Neural cell (in vitro differentiated cells): ENCODE data around the gene ACO2. TPM values are rescaled to one million over a fixed set of nuclear protein-coding genes. Genes with fewer than 3 reads are reported as not detected.
"Not testable (repeated sequence)": the region's sequence is repeated elsewhere in the genome, so short reads cannot be mapped to it uniquely, and the experiment has no call there.

Experiments used
- H2AFZ ChIP-seq: fragments of 200-600, 300-800 bp; sonication (generic), shearing (Covaris generic); 2 replicates; pipeline ENCODE4 v1.6.0; 2014; ENCODE audit warnings: low read depth, mild to moderate bottlenecking, antibody characterized with exemption, low read length, moderate library complexity
- H3F3A ChIP-seq: fragments of 200-600 bp; shearing (Covaris generic); 2 replicates; pipeline ENCODE4 v1.6.1; 2016; ENCODE audit warnings: mild to moderate bottlenecking, moderate library complexity, mixed read lengths, antibody characterized with exemption, low read length; ENCODE audit not compliant: insufficient read depth, poor library complexity, severe bottlenecking
- H3K27ac ChIP-seq: fragments of 200-600, 300-800 bp; sonication (generic), shearing (Covaris generic); 2 replicates; pipeline ENCODE4 v1.5.1; 2014; ENCODE audit warnings: mild to moderate bottlenecking, low read length, moderate library complexity
- H3K27me3 ChIP-seq: fragments of 300-800, 200-600 bp; sonication (generic), shearing (Covaris generic); 2 replicates; pipeline ENCODE4 v1.6.0; 2014; ENCODE audit warnings: mild to moderate bottlenecking, low read depth, low read length, moderate library complexity; ENCODE audit not compliant: insufficient read depth
- H3K36me3 ChIP-seq: fragments of 300-800, 200-600 bp; sonication (generic), shearing (Covaris generic); 2 replicates; pipeline ENCODE4 v1.5.1; 2014; ENCODE audit warnings: mild to moderate bottlenecking, antibody characterized with exemption, low read length, moderate library complexity; ENCODE audit not compliant: insufficient read depth
- H3K4me2 ChIP-seq: fragments of 300-800, 200-600 bp; sonication (generic), shearing (Covaris generic); 2 replicates; pipeline ENCODE4 v1.6.0; 2014; ENCODE audit warnings: mild to moderate bottlenecking, low read length
- H3K4me3 ChIP-seq: fragments of 300-800, 200-600 bp; sonication (generic), shearing (Covaris generic); 2 replicates; pipeline ENCODE4 v1.5.1; 2014; ENCODE audit warnings: mild to moderate bottlenecking, low read length, moderate library complexity
- H3K79me2 ChIP-seq: fragments of 200-600 bp; shearing (Covaris generic); replicated peaks from 2 replicates; pipeline ENCODE4 v1.6.0; 2014; ENCODE audit warnings: mild to moderate bottlenecking, low read length, moderate library complexity; ENCODE audit not compliant: insufficient read depth
- H3K9ac ChIP-seq: fragments of 300-800, 200-600 bp; sonication (generic), shearing (Covaris generic); 2 replicates; pipeline ENCODE4 v1.6.1; 2016; ENCODE audit warnings: mild to moderate bottlenecking, low read length, mixed read lengths
- H3K9me2 ChIP-seq: fragments of 200-600 bp; shearing (Covaris generic); 2 replicates; pipeline ENCODE4 v1.6.1; 2016; ENCODE audit warnings: mild to moderate bottlenecking, low read length, mixed read lengths; ENCODE audit not compliant: insufficient read depth
- H3K9me3 ChIP-seq: fragments of 200-600, 300-800 bp; sonication (generic), shearing (Covaris generic); 2 replicates; pipeline ENCODE4 v1.6.1; 2016; ENCODE audit warnings: mild to moderate bottlenecking, mixed run types, low read length, moderate library complexity, mixed read lengths
- H4K20me1 ChIP-seq: fragments of 200-600 bp; shearing (Covaris generic); 2 replicates; pipeline ENCODE4 v1.6.1; 2016; ENCODE audit warnings: mild to moderate bottlenecking, mixed run types; ENCODE audit not compliant: insufficient read depth
- EP300 ChIP-seq: fragments of 450-650 bp; conservative IDR thresholded peaks from 2 replicates; pipeline ENCODE4 v1.6.1; 2014; ENCODE audit warnings: antibody characterized with exemption, mild to moderate bottlenecking, moderate library complexity; ENCODE audit not compliant: poor library complexity, severe bottlenecking
- EZH2 ChIP-seq: fragments of 200-600, 300-800 bp; shearing (Covaris generic), sonication (generic); IDR thresholded peaks from 2 replicates; pipeline ENCODE4 v1.6.1; 2014; ENCODE audit warnings: antibody characterized with exemption, low read length, borderline replicate concordance, mild to moderate bottlenecking; ENCODE audit not compliant: insufficient read depth, poor library complexity, severe bottlenecking
- MXI1 ChIP-seq: fragments of 450-650 bp; conservative IDR thresholded peaks from 2 replicates; pipeline ENCODE4 v1.6.1; 2014; ENCODE audit warnings: antibody characterized with exemption, mild to moderate bottlenecking; ENCODE audit not compliant: poor library complexity, severe bottlenecking
- POLR2AphosphoS5 ChIP-seq: IDR thresholded peaks from 2 replicates; pipeline ENCODE4 v1.6.1; 2012
- RAD21 ChIP-seq: fragments of 450-650 bp; conservative IDR thresholded peaks from 2 replicates; pipeline ENCODE4 v1.6.1; 2014; ENCODE audit warnings: antibody characterized with exemption, mild to moderate bottlenecking, moderate library complexity
- SMC3 ChIP-seq: fragments of 450-650 bp; conservative IDR thresholded peaks from 2 replicates; pipeline ENCODE4 v1.6.1; 2014; ENCODE audit warnings: antibody characterized with exemption, mild to moderate bottlenecking, moderate library complexity; ENCODE audit not compliant: poor library complexity
- TAF1 ChIP-seq: IDR thresholded peaks from 2 replicates; pipeline ENCODE4 v1.6.1; 2012; ENCODE audit warnings: low read depth
- polyA plus RNA-seq: library from polyadenylated mRNA; depleted of rRNA; stranded (reverse); fragments of >200 nt; gene quantifications from 2 replicates; pipeline ENCODE4 v1.2.3, GENCODE V29; 2014
- TF ChIP-seq, protein P1 (sequence below): fragments of 450-650 bp; IDR thresholded peaks from 2 replicates; pipeline ENCODE4 v1.5.1; 2014; ENCODE audit warnings: antibody characterized with exemption, mild to moderate bottlenecking, moderate library complexity; ENCODE audit not compliant: poor library complexity, severe bottlenecking
- TF ChIP-seq, protein P2 (sequence below): IDR thresholded peaks from 2 replicates; pipeline ENCODE4 v1.6.1; 2012; ENCODE audit warnings: borderline replicate concordance

ACO2 gene
- polyA plus RNA-seq, 1 donor from 2014 or later = 72.3 TPM

- H3K27me3 ChIP-seq = no peaks in the 10 kb centered on the region
- H3K9me2 ChIP-seq = no peaks in the 10 kb centered on the region
- no peak overlapping the region for H3K4me3 ChIP-seq
- H3F3A ChIP-seq = no peaks in the 10 kb centered on the region
- H2AFZ ChIP-seq = no peak overlapping the region
- no peak overlapping the region for H3K9ac ChIP-seq
- no peaks in the 10 kb centered on the region for H3K9me3 ChIP-seq
- no peaks in the 10 kb centered on the region for H4K20me1 ChIP-seq
- TF ChIP-seq RAD21 = no peak
- no peak for TF ChIP-seq EZH2
- no peak for TF ChIP-seq TAF1
- TF ChIP-seq EP300 = no peak
- H3K79me2 ChIP-seq = no peaks in the 10 kb centered on the region
- H3K27ac ChIP-seq = no peak overlapping the region
- H3K36me3 ChIP-seq = no peaks in the 10 kb centered on the region
- no peak overlapping the region for H3K4me2 ChIP-seq
Observed at GRCh38 chr22:41556561-41556960, 87.6 kb downstream of the ACO2 start.

- Histone ChIP-seq H3K27ac (no peak overlapping the region), H2AFZ (no peak overlapping the region)
Observed at GRCh38 chr22:41557401-41558240, 88.7 kb downstream of the ACO2 start.

DNA sequence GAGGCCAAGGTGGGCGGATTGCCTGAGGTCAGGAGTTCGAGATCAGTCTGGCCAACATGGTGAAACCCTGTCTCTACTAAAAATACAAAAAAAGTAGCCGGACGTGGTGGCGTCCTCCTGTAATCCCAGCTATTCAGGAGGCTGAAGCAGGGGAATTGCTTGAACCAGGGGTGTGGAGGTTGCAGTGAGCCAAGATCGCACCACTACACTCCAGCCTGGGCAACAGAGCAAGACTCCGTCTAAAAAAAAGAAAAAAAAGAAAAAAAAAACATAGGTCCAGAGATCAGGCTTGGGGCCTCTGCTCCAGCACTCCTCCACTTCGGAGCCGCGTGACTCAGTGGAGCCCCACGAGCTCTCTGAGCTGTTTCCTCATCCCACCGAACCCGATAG, 89.3 kb downstream of the ACO2 start:
- H3K27ac ChIP-seq, H3F3A ChIP-seq, H3K9ac ChIP-seq, H3K79me2 ChIP-seq, H3K9me3 ChIP-seq, H3K27me3 ChIP-seq, H4K20me1 ChIP-seq, H3K4me3 ChIP-seq, H3K36me3 ChIP-seq, H3K9me2 ChIP-seq, H2AFZ ChIP-seq, H3K4me2 ChIP-seq: not testable (repeated sequence)

More at GRCh38 chr22:41557401-41558240, 88.7 kb downstream of the ACO2 start:
- TF ChIP-seq, protein P1, sequence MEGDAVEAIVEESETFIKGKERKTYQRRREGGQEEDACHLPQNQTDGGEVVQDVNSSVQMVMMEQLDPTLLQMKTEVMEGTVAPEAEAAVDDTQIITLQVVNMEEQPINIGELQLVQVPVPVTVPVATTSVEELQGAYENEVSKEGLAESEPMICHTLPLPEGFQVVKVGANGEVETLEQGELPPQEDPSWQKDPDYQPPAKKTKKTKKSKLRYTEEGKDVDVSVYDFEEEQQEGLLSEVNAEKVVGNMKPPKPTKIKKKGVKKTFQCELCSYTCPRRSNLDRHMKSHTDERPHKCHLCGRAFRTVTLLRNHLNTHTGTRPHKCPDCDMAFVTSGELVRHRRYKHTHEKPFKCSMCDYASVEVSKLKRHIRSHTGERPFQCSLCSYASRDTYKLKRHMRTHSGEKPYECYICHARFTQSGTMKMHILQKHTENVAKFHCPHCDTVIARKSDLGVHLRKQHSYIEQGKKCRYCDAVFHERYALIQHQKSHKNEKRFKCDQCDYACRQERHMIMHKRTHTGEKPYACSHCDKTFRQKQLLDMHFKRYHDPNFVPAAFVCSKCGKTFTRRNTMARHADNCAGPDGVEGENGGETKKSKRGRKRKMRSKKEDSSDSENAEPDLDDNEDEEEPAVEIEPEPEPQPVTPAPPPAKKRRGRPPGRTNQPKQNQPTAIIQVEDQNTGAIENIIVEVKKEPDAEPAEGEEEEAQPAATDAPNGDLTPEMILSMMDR = no peak
- TF ChIP-seq, protein P2, sequence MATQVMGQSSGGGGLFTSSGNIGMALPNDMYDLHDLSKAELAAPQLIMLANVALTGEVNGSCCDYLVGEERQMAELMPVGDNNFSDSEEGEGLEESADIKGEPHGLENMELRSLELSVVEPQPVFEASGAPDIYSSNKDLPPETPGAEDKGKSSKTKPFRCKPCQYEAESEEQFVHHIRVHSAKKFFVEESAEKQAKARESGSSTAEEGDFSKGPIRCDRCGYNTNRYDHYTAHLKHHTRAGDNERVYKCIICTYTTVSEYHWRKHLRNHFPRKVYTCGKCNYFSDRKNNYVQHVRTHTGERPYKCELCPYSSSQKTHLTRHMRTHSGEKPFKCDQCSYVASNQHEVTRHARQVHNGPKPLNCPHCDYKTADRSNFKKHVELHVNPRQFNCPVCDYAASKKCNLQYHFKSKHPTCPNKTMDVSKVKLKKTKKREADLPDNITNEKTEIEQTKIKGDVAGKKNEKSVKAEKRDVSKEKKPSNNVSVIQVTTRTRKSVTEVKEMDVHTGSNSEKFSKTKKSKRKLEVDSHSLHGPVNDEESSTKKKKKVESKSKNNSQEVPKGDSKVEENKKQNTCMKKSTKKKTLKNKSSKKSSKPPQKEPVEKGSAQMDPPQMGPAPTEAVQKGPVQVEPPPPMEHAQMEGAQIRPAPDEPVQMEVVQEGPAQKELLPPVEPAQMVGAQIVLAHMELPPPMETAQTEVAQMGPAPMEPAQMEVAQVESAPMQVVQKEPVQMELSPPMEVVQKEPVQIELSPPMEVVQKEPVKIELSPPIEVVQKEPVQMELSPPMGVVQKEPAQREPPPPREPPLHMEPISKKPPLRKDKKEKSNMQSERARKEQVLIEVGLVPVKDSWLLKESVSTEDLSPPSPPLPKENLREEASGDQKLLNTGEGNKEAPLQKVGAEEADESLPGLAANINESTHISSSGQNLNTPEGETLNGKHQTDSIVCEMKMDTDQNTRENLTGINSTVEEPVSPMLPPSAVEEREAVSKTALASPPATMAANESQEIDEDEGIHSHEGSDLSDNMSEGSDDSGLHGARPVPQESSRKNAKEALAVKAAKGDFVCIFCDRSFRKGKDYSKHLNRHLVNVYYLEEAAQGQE = no peak
- no peak for TF ChIP-seq TAF1
- no peak for TF ChIP-seq EP300
- no peak for TF ChIP-seq RAD21
- TF ChIP-seq EZH2 = no peak
- no peak for TF ChIP-seq MXI1
- TF ChIP-seq SMC3 = no peak
- TF ChIP-seq POLR2AphosphoS5 = no peak
- Histone ChIP-seq H3K36me3 (no peaks in the 10 kb centered on the region), H3K27me3 (no peaks in the 10 kb centered on the region), H3K9ac (no peak overlapping the region), H3K4me3 (no peak overlapping the region), H3K9me3 (no peaks in the 10 kb centered on the region), H3K9me2 (no peaks in the 10 kb centered on the region), H3K79me2 (no peaks in the 10 kb centered on the region), H3F3A (no peaks in the 10 kb centered on the region), H3K4me2 (no peak overlapping the region), H4K20me1 (no peaks in the 10 kb centered on the region)
